ENCODE measurements around the gene HIGD2A. TPM values are rescaled to one million over a fixed set of nuclear protein-coding genes. Genes with fewer than 3 reads are reported as not detected.

The HIGD2A gene
- total RNA-seq, 1 donor from 2014 or later = 104 TPM

GRCh38 chr5:176432707-176433106 lies 44.2 kb downstream of the HIGD2A start:
- intact Hi-C loops (cut with DNase I) = no loop called here
- no peaks in the 10 kb centered on the region for H3K9me3 ChIP-seq

GRCh38 chr5:176436656-176437055 lies 48.1 kb downstream of the HIGD2A start:
- H3K27ac ChIP-seq = peak overlapping the region; percentile 42
- H3K4me3 ChIP-seq = no peak overlapping the region
- ATAC-seq = peak; percentile 56
- H3K9me3 ChIP-seq = no peaks in the 10 kb centered on the region
- no peak for TF ChIP-seq CTCF (IDR thresholded peaks at IDR 0.05)
- no peaks in the 10 kb centered on the region for H3K27me3 ChIP-seq
- H3K4me1 ChIP-seq = no peaks in the 10 kb centered on the region
- intact Hi-C loops (cut with DNase I) = no loop called here
- H3K36me3 ChIP-seq = no peaks in the 10 kb centered on the region
- no peak for DNase-seq

More at GRCh38 chr5:176432707-176433106, 44.2 kb downstream of the HIGD2A start:
- no peak overlapping the region for H3K4me3 ChIP-seq
- H3K27me3 ChIP-seq = no peaks in the 10 kb centered on the region
- H3K36me3 ChIP-seq = no peaks in the 10 kb centered on the region
- no peaks in the 10 kb centered on the region for H3K4me1 ChIP-seq
- no peak for TF ChIP-seq CTCF (IDR thresholded peaks at IDR 0.05)
- ATAC-seq (no peak), DNase-seq (no peak)
- H3K27ac ChIP-seq = no peak overlapping the region

GRCh38 chr5:176438959-176439757 lies 50.6 kb downstream of the HIGD2A start:
- H3K4me1 ChIP-seq = no peaks in the 10 kb centered on the region
- no peak for ATAC-seq
- TF ChIP-seq CTCF (IDR thresholded peaks at IDR 0.05) = no peak
- H3K27ac ChIP-seq = no peak overlapping the region
- no peak overlapping the region for H3K4me3 ChIP-seq
- intact Hi-C loops (cut with DNase I) = no loop called here
- H3K36me3 ChIP-seq = no peaks in the 10 kb centered on the region
- H3K9me3 ChIP-seq = no peaks in the 10 kb centered on the region
- H3K27me3 ChIP-seq = no peaks in the 10 kb centered on the region
- DNase-seq = no peak

Small RNA genes lying within 50 kb of the gene (microRNA-seq; reads per million reads assigned to microRNA genes)
- gene MIR1271 (ENCODE audit: borderline microRNAs expressed) = 2.3 reads per million, percentile 13 among the genes with 10 or more reads in this experiment

Other genes with a start within 250 kb of the HIGD2A start
- 17.6 TPM for gene SIMC1, start 150.3 kb upstream of the HIGD2A start, total RNA-seq
- gene KIAA1191, start 27.0 kb upstream of the HIGD2A start, total RNA-seq = 92.6 TPM
- 7.9 TPM for gene ARL10, start 23.3 kb upstream of the HIGD2A start, total RNA-seq
- gene NOP16, start 153 bp upstream of the HIGD2A start, total RNA-seq = 13.6 TPM
- 80.9 TPM for gene CLTB, start 27.8 kb downstream of the HIGD2A start, total RNA-seq
- gene FAF2, start 59.6 kb downstream of the HIGD2A start, total RNA-seq = 35.1 TPM
- 48.0 TPM for gene RNF44, start 148.7 kb downstream of the HIGD2A start, total RNA-seq
- gene CDHR2, start 160.6 kb downstream of the HIGD2A start, total RNA-seq = 0.35 TPM
- gene GPRIN1, start 221.4 kb downstream of the HIGD2A start, total RNA-seq = 1.4 TPM
- gene SNCB, start 241.8 kb downstream of the HIGD2A start, total RNA-seq = not detected
- not detected for gene EIF4E1B, start 241.9 kb downstream of the HIGD2A start, total RNA-seq

Data from upper lobe of right lung (tissue), 1 donor.